NB4 (cell line): ENCODE results near the gene NKX2-8.
A peak's percentile ranks its signal among the peaks of the same experiment; 100 is the strongest.

Experiments used
- POLR2A ChIP-seq: IDR thresholded peaks from 2 replicates; pipeline ENCODE4 v1.6.1; 2011; ENCODE audit warnings: mild to moderate bottlenecking; ENCODE audit not compliant: insufficient read length; ENCODE audit errors: extremely low read depth
- TF ChIP-seq, protein P1 (sequence below): IDR thresholded peaks from one replicate; pipeline ENCODE4 v1.5.1; 2012; ENCODE audit warnings: low read depth, low read length

DNA sequence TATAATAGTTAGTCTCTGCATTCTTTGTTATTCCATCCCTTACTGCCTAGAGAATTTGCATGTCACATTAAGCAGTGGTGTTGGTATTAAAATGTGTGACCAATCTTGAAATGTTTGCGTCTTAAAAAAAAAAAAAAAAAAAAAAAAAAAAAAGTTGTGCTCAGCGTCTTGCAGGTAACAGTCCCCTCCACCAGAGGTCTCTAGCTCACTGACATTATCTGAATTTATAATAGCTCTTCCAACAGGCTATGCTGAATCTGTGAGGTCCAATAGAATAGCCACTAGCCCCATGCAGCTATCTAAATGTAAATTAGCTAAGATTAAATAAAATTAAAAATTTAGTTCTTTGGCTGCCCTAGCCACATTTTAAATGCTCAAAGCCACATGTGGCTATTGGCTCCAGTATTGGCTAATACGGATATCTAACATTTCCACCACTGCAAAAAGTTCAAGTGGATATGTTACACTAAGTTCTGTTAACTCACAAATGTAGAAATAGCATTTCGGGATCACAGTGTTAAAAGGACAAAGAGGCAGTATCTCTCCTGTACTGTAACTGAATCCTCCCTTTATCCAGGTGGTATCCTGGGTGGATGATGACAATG is 28.7 kb downstream of the NKX2-8 start:
- TF ChIP-seq, protein P1, sequence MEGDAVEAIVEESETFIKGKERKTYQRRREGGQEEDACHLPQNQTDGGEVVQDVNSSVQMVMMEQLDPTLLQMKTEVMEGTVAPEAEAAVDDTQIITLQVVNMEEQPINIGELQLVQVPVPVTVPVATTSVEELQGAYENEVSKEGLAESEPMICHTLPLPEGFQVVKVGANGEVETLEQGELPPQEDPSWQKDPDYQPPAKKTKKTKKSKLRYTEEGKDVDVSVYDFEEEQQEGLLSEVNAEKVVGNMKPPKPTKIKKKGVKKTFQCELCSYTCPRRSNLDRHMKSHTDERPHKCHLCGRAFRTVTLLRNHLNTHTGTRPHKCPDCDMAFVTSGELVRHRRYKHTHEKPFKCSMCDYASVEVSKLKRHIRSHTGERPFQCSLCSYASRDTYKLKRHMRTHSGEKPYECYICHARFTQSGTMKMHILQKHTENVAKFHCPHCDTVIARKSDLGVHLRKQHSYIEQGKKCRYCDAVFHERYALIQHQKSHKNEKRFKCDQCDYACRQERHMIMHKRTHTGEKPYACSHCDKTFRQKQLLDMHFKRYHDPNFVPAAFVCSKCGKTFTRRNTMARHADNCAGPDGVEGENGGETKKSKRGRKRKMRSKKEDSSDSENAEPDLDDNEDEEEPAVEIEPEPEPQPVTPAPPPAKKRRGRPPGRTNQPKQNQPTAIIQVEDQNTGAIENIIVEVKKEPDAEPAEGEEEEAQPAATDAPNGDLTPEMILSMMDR: peak; percentile 47
- TF ChIP-seq POLR2A: no peak
